HCT116 (cell line): Measurements from ENCODE around the gene MYO1B. TPM values are rescaled to one million over a fixed set of nuclear protein-coding genes. Genes with fewer than 3 reads are reported as not detected.

Experiments
- ATAC-seq: fragments of 200-7000 bp; cut with Tn5 transposase; 2 replicates; pipeline ENCODE4 v1.9.1; 2020; ENCODE audit warnings: mild to moderate bottlenecking, moderate library complexity
- BruUV-seq: library from RNA; stranded (reverse); fragments of 400-500 nt; replicated peaks from 2 replicates; lab custom pipeline; 2021; lab: Mats Ljungman, UMichigan
- CTCF ChIA-PET: fragments of 300-600 bp; sonication (Branson Sonifier 250); formaldehyde crosslinking; loops from one replicate; lab custom pipeline; 2021; ENCODE audit warnings: antibody characterized with exemption; lab: Charles Lee
- POLR2A ChIA-PET: fragments of 300-600, 350-600 bp; sonication (Branson Sonifier 250); formaldehyde crosslinking; loops from one replicate; lab custom pipeline; 2021; ENCODE audit warnings: antibody characterized with exemption; lab: Charles Lee
- RAD21 ChIA-PET, 2 experiments: fragments of 300-600 bp; sonication (Branson Sonifier 250); formaldehyde crosslinking; loops; one replicate each; lab custom pipeline; 2023; ENCODE audit warnings: low total read pairs in 2 of 2; ENCODE audit not compliant: uncharacterized antibody in 2 of 2, unreplicated experiment in 2 of 2, low non-redundant PET in 1 of 2; lab: Charles Lee
- DNase-seq: peaks from one replicate; pipeline ENCODE4 v3.0.0-alpha.2; 2010; ENCODE audit warnings: low read depth, low spot score
- H2AFZ ChIP-seq: fragments of 200-600 bp; shearing (Covaris generic), sonication (generic); 2 replicates; pipeline ENCODE4 v1.6.1; 2017; ENCODE audit warnings: low read depth, mixed run types, mixed read lengths, antibody characterized with exemption, low read length; ENCODE audit not compliant: poor library complexity, severe bottlenecking
- H3K27ac ChIP-seq: 2 replicates; pipeline ENCODE4 v1.5.1; 2012; ENCODE audit warnings: low read depth, low read length
- H3K27me3 ChIP-seq: fragments of 200-600 bp; sonication (generic); 2 replicates; pipeline ENCODE4 v1.6.1; 2016; ENCODE audit warnings: mixed run types, low read length, mixed read lengths; ENCODE audit not compliant: insufficient read depth
- H3K36me3 ChIP-seq, 2 experiments: fragments of 200-500 bp in 1 of 2; fragments of 200-600 bp in 1 of 2; sonication (Bioruptor generic) in 1 of 2; sonication (generic) in 1 of 2; 2 replicates each; pipeline versions ENCODE4 v1.5.1 to v1.6.1; 2014 to 2016; ENCODE audit warnings: low read length in 2 of 2, inconsistent platforms in 1 of 2, mixed read lengths in 1 of 2, mixed run types in 1 of 2; ENCODE audit not compliant: insufficient read depth in 2 of 2, control insufficient read depth in 1 of 2
- H3K4me1 ChIP-seq, 2 experiments: fragments of 200-600 bp in 1 of 2; sonication (generic) in 1 of 2; 2 replicates each; pipeline versions ENCODE4 v1.5.1 to v1.6.1; 2012 to 2017; ENCODE audit warnings: low read length in 2 of 2, inconsistent platforms in 1 of 2, mild to moderate bottlenecking in 1 of 2, mixed read lengths in 1 of 2, mixed run types in 1 of 2, moderate library complexity in 1 of 2; ENCODE audit not compliant: insufficient read depth in 2 of 2, control insufficient read depth in 1 of 2
- H3K4me2 ChIP-seq: fragments of 200-600 bp; sonication (generic); 2 replicates; pipeline ENCODE4 v1.6.1; 2017; ENCODE audit warnings: mixed run types, low read length, mixed read lengths
- H3K4me3 ChIP-seq, 2 experiments: fragments of 200-600 bp in 1 of 2; sonication (generic) in 1 of 2; replicated peaks in 1 of 2; 2 replicates each; pipeline ENCODE4 v1.5.1; 2011 to 2016; ENCODE audit warnings: low read length in 2 of 2, control low read depth in 1 of 2, low read depth in 1 of 2, mild to moderate bottlenecking in 1 of 2, mixed read lengths in 1 of 2, mixed run types in 1 of 2
- H3K79me2 ChIP-seq: fragments of 200-600 bp; sonication (generic); 2 replicates; pipeline ENCODE4 v1.6.1; 2017; ENCODE audit warnings: mild to moderate bottlenecking, mixed run types, low read length, moderate library complexity, mixed read lengths; ENCODE audit not compliant: insufficient read depth
- H3K9ac ChIP-seq: fragments of 200-600 bp; sonication (generic); 2 replicates; pipeline ENCODE4 v1.6.1; 2016; ENCODE audit warnings: low read length, mixed read lengths
- H3K9me2 ChIP-seq: fragments of 200-600 bp; sonication (generic), shearing (Covaris generic); 2 replicates; pipeline ENCODE4 v1.6.1; 2017; ENCODE audit warnings: mixed run types, mild to moderate bottlenecking, moderate library complexity; ENCODE audit not compliant: insufficient read depth
- H3K9me3 ChIP-seq, 2 experiments: fragments of 200-500 bp in 1 of 2; fragments of 200-600 bp in 1 of 2; sonication (Bioruptor generic) in 1 of 2; sonication (generic) in 1 of 2; 2 replicates each; pipeline ENCODE4 v1.6.1; 2014 to 2017; ENCODE audit warnings: low read length in 2 of 2, mixed read lengths in 2 of 2, inconsistent platforms in 1 of 2, low read depth in 1 of 2, mild to moderate bottlenecking in 1 of 2, mixed run types in 1 of 2, moderate library complexity in 1 of 2; ENCODE audit not compliant: control insufficient read depth in 1 of 2, insufficient read depth in 1 of 2
- H4K20me1 ChIP-seq: fragments of 200-600 bp; sonication (generic), shearing (Covaris generic); 2 replicates; pipeline ENCODE4 v1.6.1; 2017; ENCODE audit warnings: mixed run types, mild to moderate bottlenecking, moderate library complexity; ENCODE audit not compliant: insufficient read depth
- CEBPB ChIP-seq: IDR thresholded peaks from 2 replicates; pipeline ENCODE4 v1.6.1; 2012; ENCODE audit warnings: low read depth
- EGR1 ChIP-seq: IDR thresholded peaks from 2 replicates; pipeline ENCODE4 v1.6.1; 2012; ENCODE audit warnings: low read depth
- EZH2 ChIP-seq: fragments of 200-600 bp; sonication (generic); IDR thresholded peaks from 2 replicates; pipeline ENCODE4 v1.6.1; 2017; ENCODE audit warnings: antibody characterized with exemption, mixed run types
- EZH2phosphoT487 ChIP-seq: fragments of 200-600 bp; IDR thresholded peaks from 2 replicates; pipeline ENCODE4 v1.6.1; 2018; ENCODE audit warnings: antibody characterized with exemption, borderline replicate concordance
- RAD21 ChIP-seq: IDR thresholded peaks from 2 replicates; pipeline ENCODE4 v1.6.1; 2012; ENCODE audit warnings: low read depth, mild to moderate bottlenecking
- SIN3A ChIP-seq: IDR thresholded peaks from 2 replicates; pipeline ENCODE4 v1.6.1; 2012; ENCODE audit warnings: low read depth
- TCF7L2 ChIP-seq: IDR thresholded peaks from 2 replicates; pipeline ENCODE4 v1.7.0; 2011; ENCODE audit warnings: borderline replicate concordance, inconsistent platforms; ENCODE audit not compliant: insufficient read depth, insufficient read length; ENCODE audit errors: extremely low read depth
- YY1 ChIP-seq: IDR thresholded peaks from 2 replicates; pipeline ENCODE4 v1.6.1; 2011; ENCODE audit warnings: low read length, low read depth, moderate library complexity, mild to moderate bottlenecking; ENCODE audit not compliant: insufficient replicate concordance; ENCODE audit errors: extremely low read depth
- ZFX ChIP-seq: fragments of 450-650 bp; IDR thresholded peaks from 2 replicates; pipeline ENCODE4 v1.6.1; 2017
- intact Hi-C: fragments of 100-400 bp; cut with micrococcal nuclease; formaldehyde crosslinking; loops from 2 replicates; pipeline ENCODE4 v1.10.0; 2022
- total RNA-seq: library from RNA; stranded (reverse); gene quantifications from one replicate; pipeline ENCODE4 v1.2.1, GENCODE V29; 2021; ENCODE audit not compliant: unreplicated experiment
- TF ChIP-seq, protein P1 (sequence below): IDR thresholded peaks from 2 replicates; pipeline ENCODE4 v1.6.1; 2012
- TF ChIP-seq, protein P2 (sequence below): IDR thresholded peaks from 2 replicates; pipeline ENCODE4 v1.6.1; 2011; ENCODE audit warnings: mild to moderate bottlenecking, low read length, moderate library complexity; ENCODE audit not compliant: insufficient replicate concordance; ENCODE audit errors: extremely low read depth
- TF ChIP-seq, protein P3 (sequence below): IDR thresholded peaks from 2 replicates; pipeline ENCODE4 v1.6.1; 2012; ENCODE audit warnings: low read depth
- TF ChIP-seq, protein P4 (sequence below), 3 experiments: fragments of 200-600 bp in 1 of 3; sonication (generic) in 1 of 3; IDR thresholded peaks in 2 of 3; conservative IDR thresholded peaks in 1 of 3; 2 replicates each; pipeline ENCODE4 v1.5.1; 2012 to 2017; ENCODE audit warnings: low read depth in 2 of 3, low read length in 2 of 3, antibody characterized with exemption in 1 of 3, borderline replicate concordance in 1 of 3, control low read depth in 1 of 3, mild to moderate bottlenecking in 1 of 3, mixed read lengths in 1 of 3, mixed run types in 1 of 3, moderate library complexity in 1 of 3; ENCODE audit not compliant: insufficient read depth in 1 of 3
- TF ChIP-seq, protein P5 (sequence below): IDR thresholded peaks from 2 replicates; pipeline ENCODE4 v1.6.1; 2012

MYO1B gene
- total RNA-seq, 1 experiment from 2014 or later: 51.7 TPM

DNA sequence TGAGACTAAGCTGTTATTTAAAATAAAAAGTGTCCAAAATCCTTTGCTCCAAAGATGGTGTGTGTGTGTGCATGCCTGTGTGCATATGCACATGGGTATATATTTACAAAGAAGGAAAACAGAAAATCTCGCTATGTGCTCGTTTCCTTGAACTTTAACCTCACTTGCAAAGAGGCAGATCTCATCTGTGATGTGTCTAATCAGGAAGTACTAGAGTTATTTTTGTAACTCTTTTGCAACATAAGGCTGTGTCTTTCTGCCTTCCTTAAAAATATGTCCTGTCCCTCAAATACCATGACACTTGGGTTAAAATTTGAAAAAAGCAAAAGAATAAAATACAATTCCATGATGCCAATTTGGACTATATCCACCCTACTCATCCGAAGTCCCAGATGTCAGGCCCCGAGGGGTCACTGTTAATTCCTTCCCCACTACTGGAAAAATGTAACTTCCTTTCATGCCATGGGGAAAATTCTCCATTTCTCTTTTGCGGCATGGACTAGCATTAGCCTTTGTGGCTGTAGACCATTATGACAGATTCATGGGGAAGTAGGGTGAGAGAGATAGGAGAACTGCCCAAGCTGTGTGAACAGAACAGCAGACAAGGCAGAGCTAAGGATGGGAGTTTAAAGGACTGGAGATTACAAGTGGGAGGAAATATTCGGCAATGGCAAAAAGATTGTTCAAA, 191.3 kb downstream of the MYO1B start:
- Histone ChIP-seq H3K27ac (no peak overlapping the region), H3K9me3 (no peaks in the 10 kb centered on the region), H3K27me3 (no peaks in the 10 kb centered on the region), H3K79me2 (no peaks in the 10 kb centered on the region), H3K36me3 (no peaks in the 10 kb centered on the region), H4K20me1 (no peaks in the 10 kb centered on the region), H3K4me3 (no peak overlapping the region), H3K4me1 (no peaks in the 10 kb centered on the region), H3K9me2 (no peaks in the 10 kb centered on the region), H2AFZ (no peak overlapping the region), H3K4me2 (no peak overlapping the region), H3K9ac (no peak overlapping the region)
- ATAC-seq (no peak), DNase-seq (no peak)
- TF ChIP-seq, protein P1, sequence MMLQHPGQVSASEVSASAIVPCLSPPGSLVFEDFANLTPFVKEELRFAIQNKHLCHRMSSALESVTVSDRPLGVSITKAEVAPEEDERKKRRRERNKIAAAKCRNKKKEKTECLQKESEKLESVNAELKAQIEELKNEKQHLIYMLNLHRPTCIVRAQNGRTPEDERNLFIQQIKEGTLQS: no peak
- TF ChIP-seq, protein P2, sequence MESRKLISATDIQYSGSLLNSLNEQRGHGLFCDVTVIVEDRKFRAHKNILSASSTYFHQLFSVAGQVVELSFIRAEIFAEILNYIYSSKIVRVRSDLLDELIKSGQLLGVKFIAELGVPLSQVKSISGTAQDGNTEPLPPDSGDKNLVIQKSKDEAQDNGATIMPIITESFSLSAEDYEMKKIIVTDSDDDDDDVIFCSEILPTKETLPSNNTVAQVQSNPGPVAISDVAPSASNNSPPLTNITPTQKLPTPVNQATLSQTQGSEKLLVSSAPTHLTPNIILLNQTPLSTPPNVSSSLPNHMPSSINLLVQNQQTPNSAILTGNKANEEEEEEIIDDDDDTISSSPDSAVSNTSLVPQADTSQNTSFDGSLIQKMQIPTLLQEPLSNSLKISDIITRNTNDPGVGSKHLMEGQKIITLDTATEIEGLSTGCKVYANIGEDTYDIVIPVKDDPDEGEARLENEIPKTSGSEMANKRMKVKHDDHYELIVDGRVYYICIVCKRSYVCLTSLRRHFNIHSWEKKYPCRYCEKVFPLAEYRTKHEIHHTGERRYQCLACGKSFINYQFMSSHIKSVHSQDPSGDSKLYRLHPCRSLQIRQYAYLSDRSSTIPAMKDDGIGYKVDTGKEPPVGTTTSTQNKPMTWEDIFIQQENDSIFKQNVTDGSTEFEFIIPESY: no peak
- TF ChIP-seq CEBPB (no peak), EGR1 (no peak), SIN3A (no peak), EZH2phosphoT487 (no peak), RAD21 (no peak), YY1 (no peak), TCF7L2 (no peak), EZH2 (no peak), ZFX (no peak)
- TF ChIP-seq, protein P3, sequence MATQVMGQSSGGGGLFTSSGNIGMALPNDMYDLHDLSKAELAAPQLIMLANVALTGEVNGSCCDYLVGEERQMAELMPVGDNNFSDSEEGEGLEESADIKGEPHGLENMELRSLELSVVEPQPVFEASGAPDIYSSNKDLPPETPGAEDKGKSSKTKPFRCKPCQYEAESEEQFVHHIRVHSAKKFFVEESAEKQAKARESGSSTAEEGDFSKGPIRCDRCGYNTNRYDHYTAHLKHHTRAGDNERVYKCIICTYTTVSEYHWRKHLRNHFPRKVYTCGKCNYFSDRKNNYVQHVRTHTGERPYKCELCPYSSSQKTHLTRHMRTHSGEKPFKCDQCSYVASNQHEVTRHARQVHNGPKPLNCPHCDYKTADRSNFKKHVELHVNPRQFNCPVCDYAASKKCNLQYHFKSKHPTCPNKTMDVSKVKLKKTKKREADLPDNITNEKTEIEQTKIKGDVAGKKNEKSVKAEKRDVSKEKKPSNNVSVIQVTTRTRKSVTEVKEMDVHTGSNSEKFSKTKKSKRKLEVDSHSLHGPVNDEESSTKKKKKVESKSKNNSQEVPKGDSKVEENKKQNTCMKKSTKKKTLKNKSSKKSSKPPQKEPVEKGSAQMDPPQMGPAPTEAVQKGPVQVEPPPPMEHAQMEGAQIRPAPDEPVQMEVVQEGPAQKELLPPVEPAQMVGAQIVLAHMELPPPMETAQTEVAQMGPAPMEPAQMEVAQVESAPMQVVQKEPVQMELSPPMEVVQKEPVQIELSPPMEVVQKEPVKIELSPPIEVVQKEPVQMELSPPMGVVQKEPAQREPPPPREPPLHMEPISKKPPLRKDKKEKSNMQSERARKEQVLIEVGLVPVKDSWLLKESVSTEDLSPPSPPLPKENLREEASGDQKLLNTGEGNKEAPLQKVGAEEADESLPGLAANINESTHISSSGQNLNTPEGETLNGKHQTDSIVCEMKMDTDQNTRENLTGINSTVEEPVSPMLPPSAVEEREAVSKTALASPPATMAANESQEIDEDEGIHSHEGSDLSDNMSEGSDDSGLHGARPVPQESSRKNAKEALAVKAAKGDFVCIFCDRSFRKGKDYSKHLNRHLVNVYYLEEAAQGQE: no peak
- TF ChIP-seq, protein P4, sequence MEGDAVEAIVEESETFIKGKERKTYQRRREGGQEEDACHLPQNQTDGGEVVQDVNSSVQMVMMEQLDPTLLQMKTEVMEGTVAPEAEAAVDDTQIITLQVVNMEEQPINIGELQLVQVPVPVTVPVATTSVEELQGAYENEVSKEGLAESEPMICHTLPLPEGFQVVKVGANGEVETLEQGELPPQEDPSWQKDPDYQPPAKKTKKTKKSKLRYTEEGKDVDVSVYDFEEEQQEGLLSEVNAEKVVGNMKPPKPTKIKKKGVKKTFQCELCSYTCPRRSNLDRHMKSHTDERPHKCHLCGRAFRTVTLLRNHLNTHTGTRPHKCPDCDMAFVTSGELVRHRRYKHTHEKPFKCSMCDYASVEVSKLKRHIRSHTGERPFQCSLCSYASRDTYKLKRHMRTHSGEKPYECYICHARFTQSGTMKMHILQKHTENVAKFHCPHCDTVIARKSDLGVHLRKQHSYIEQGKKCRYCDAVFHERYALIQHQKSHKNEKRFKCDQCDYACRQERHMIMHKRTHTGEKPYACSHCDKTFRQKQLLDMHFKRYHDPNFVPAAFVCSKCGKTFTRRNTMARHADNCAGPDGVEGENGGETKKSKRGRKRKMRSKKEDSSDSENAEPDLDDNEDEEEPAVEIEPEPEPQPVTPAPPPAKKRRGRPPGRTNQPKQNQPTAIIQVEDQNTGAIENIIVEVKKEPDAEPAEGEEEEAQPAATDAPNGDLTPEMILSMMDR (IDR thresholded peaks at IDR 0.05 in 2 of 3, conservative IDR thresholded peaks at IDR 0.05 in 1 of 3; ENCODE audit: borderline replicate concordance in 1 of 3, insufficient read depth in 1 of 3, low read depth in 2 of 3, low read length in 2 of 3): no peak
- TF ChIP-seq, protein P5, sequence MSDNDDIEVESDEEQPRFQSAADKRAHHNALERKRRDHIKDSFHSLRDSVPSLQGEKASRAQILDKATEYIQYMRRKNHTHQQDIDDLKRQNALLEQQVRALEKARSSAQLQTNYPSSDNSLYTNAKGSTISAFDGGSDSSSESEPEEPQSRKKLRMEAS: no peak
- ChIA-PET RAD21 (no interaction called here), CTCF (no interaction called here), POLR2A (no interaction called here)
- BruUV-seq: no TSS peak
- intact Hi-C loops: no loop called here
